Activated CD4-positive, alpha-beta memory T cell treated with anti-CD3 and anti-CD28 coated beads, Interleukin-2, amount 10 ng/mL, durations not matched to agents 7 days and 5 days (primary cell): ENCODE results near the gene CTIF. TPM values are rescaled to one million over a fixed set of nuclear protein-coding genes. Genes with fewer than 3 reads are reported as not detected.
A peak's percentile ranks its signal among the peaks of the same experiment; 100 is the strongest.

Experiments used
- CTCF ChIA-PET: fragments of 350-600 bp; sonication (Branson Sonifier 250); formaldehyde crosslinking; loops from one replicate; lab custom pipeline; 2021; ENCODE audit warnings: antibody characterized with exemption, inconsistent platforms; lab: Charles Lee
- POLR2A ChIA-PET: fragments of 350-600 bp; sonication (Branson Sonifier 250); formaldehyde crosslinking; loops from one replicate; lab custom pipeline; 2021; ENCODE audit warnings: antibody characterized with exemption; lab: Charles Lee
- DNase-seq: peaks from one replicate; pipeline ENCODE4 v3.0.0-alpha.2; 2020
- H3K27ac Mint-ChIP-seq: one replicate; pipeline ENCODE4 v1.8.0; 2021; ENCODE audit warnings: mild to moderate bottlenecking, mixed read lengths
- H3K27me3 Mint-ChIP-seq: one replicate; pipeline ENCODE4 v1.8.0; 2021; ENCODE audit warnings: mixed read lengths
- H3K36me3 Mint-ChIP-seq: one replicate; pipeline ENCODE4 v1.8.0; 2021; ENCODE audit warnings: low read depth, mixed read lengths
- H3K4me1 Mint-ChIP-seq: one replicate; pipeline ENCODE4 v1.8.0; 2021; ENCODE audit warnings: mixed read lengths
- H3K4me3 Mint-ChIP-seq: one replicate; pipeline ENCODE4 v1.8.0; 2021; ENCODE audit warnings: mild to moderate bottlenecking, mixed read lengths
- H3K9me3 Mint-ChIP-seq: one replicate; pipeline ENCODE4 v1.8.0; 2021; ENCODE audit warnings: mixed read lengths
- total RNA-seq, 2 experiments: library from RNA; stranded (reverse); gene quantifications; one replicate each; pipeline ENCODE4 v1.2.3, GENCODE V29; 2021

CTIF gene
- total RNA-seq, 2 experiments from 2014 or later = 4.9 to 5.1 TPM

- Mint-ChIP-seq H3K9me3 (no peaks in the 10 kb centered on the region), H3K4me3 (no peak overlapping the region), H3K27ac (peak overlapping the region; percentile 14), H3K36me3 (no peaks in the 10 kb centered on the region), H3K27me3 (no peaks in the 10 kb centered on the region), H3K4me1 (peaks cover 75% of the 10 kb centered on the region)
- CTCF ChIA-PET = interaction anchor here (0.7 kb wide), 1 partner anchor 9 kb away, joined by 3 read pairs; no protein-coding TSS in a partner anchor
- POLR2A ChIA-PET = interaction anchor here (1.1 kb wide), 1 partner anchor 29 kb away, joined by 3 read pairs; no protein-coding TSS in a partner anchor
- no peak for DNase-seq
Observed at GRCh38 chr18:48839819-48840490, 301.1 kb downstream of the CTIF start.

DNA sequence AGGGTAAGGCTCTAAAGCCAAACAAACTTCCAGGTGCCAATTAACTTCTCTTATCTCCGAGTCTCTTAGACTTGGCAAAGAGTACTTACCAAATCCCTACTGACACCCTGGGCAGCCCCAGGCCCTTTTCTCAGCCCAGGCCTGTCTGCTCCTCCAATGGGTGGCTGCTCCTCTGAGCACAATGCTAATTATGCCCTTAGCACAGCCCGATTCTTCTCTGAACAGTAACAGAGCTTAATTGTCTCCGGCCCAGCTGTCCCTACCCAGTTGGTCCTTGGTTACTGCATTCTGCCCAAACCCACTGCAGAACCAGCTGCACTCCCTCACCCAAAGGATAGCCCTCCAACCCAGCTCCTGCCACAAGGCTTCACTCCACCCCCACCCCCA, 301.7 kb downstream of the CTIF start:
- Mint-ChIP-seq H3K9me3 (no peaks in the 10 kb centered on the region), H3K4me1 (peaks cover 74% of the 10 kb centered on the region), H3K27me3 (no peaks in the 10 kb centered on the region), H3K4me3 (no peak overlapping the region), H3K36me3 (no peaks in the 10 kb centered on the region), H3K27ac (no peak overlapping the region)
- POLR2A ChIA-PET = interaction anchor here (1.4 to 2.5 kb wide), 2 partner anchors 8 to 20 kb away, joined by 4 to 10 read pairs; no protein-coding TSS in a partner anchor
- CTCF ChIA-PET = interaction anchor here (0.6 to 1.3 kb wide), 2 partner anchors 9 to 28 kb away, joined by 3 to 5 read pairs; no protein-coding TSS in a partner anchor
- no peak for DNase-seq

GRCh38 chr18:48841381-48842258, 302.8 kb downstream of the CTIF start:
- Mint-ChIP-seq H3K36me3 (no peaks in the 10 kb centered on the region), H3K27me3 (peaks cover 3% of the 10 kb centered on the region), H3K4me3 (no peak overlapping the region), H3K9me3 (peaks cover 11% of the 10 kb centered on the region), H3K4me1 (peaks cover 69% of the 10 kb centered on the region), H3K27ac (peak overlapping the region; percentile 81)
- CTCF ChIA-PET = interaction anchor here (1.3 kb wide), 1 partner anchor 27 kb away, joined by 3 read pairs; no protein-coding TSS in a partner anchor
- POLR2A ChIA-PET = interaction anchor here (0.9 to 2.5 kb wide), 5 partner anchors 9 to 320 kb away, joined by 3 to 10 read pairs (median 4); no protein-coding TSS in a partner anchor
- DNase-seq = no peak

- peaks cover 12% of the 10 kb centered on the region for H3K9me3 Mint-ChIP-seq
- H3K27ac Mint-ChIP-seq = peak overlapping the region; percentile 81
- ChIA-PET POLR2A (interaction anchor here (0.9 to 2.5 kb wide), 10 partner anchors 8 to 319 kb away, joined by 3 to 24 read pairs (median 8); no protein-coding TSS in a partner anchor), CTCF (interaction anchor here (1.0 to 1.1 kb wide), 2 partner anchors 10 to 57 kb away, joined by 3 to 4 read pairs; no protein-coding TSS in a partner anchor)
- H3K4me1 Mint-ChIP-seq = peaks cover 63% of the 10 kb centered on the region
- H3K36me3 Mint-ChIP-seq = no peaks in the 10 kb centered on the region
- peak overlapping the region; percentile 31 for H3K4me3 Mint-ChIP-seq
- DNase-seq = peak; percentile 68
- peaks cover 4% of the 10 kb centered on the region for H3K27me3 Mint-ChIP-seq
Observed at GRCh38 chr18:48842259-48843061, 303.6 kb downstream of the CTIF start.

DNA sequence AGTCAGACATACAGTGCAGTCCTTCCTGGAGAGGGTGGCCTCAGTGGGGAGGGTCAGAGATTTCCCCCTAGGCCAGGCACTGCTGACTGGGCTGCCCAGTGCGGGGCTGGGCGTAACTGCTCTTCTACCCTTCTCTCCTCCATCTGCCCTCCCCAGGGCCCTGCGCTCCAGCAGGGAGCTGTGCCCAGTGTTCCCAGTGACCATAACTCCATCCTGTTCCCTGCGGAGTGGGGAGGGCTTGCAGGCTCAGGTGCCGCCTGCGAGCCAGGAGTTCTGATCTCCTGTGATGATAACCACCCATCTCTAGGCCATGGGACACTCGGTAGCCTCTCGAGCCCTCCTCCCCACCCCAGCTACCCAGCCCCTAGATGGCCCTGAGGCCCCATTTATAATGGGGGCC, 304.3 kb downstream of the CTIF start:
- H3K36me3 Mint-ChIP-seq = no peaks in the 10 kb centered on the region
- H3K4me1 Mint-ChIP-seq = peaks cover 56% of the 10 kb centered on the region
- CTCF ChIA-PET = interaction anchor here (1.0 to 1.1 kb wide), 2 partner anchors 10 to 58 kb away, joined by 3 to 4 read pairs; no protein-coding TSS in a partner anchor
- peaks cover 4% of the 10 kb centered on the region for H3K27me3 Mint-ChIP-seq
- peak overlapping the region; percentile 32 for H3K4me3 Mint-ChIP-seq
- POLR2A ChIA-PET = interaction anchor here (1.1 to 2.5 kb wide), 7 partner anchors 9 to 70 kb away, joined by 3 to 24 read pairs (median 8); no protein-coding TSS in a partner anchor
- peaks cover 12% of the 10 kb centered on the region for H3K9me3 Mint-ChIP-seq
- no peak for DNase-seq
- peak overlapping the region; percentile 81 for H3K27ac Mint-ChIP-seq

GRCh38 chr18:48843596-48843995, 304.8 kb downstream of the CTIF start:
- Mint-ChIP-seq H3K36me3 (no peaks in the 10 kb centered on the region), H3K27ac (peak overlapping the region; percentile 81), H3K9me3 (peaks cover 12% of the 10 kb centered on the region), H3K4me3 (no peak overlapping the region), H3K4me1 (peaks cover 52% of the 10 kb centered on the region), H3K27me3 (peaks cover 4% of the 10 kb centered on the region)
- DNase-seq = no peak
- CTCF ChIA-PET = interaction anchor here (0.9 to 1.1 kb wide), 3 partner anchors 11 to 70 kb away, joined by 3 to 4 read pairs (median 3); no protein-coding TSS in a partner anchor
- POLR2A ChIA-PET = interaction anchor here (1.0 to 2.5 kb wide), 8 partner anchors 9 to 104 kb away, joined by 3 to 24 read pairs (median 7); no protein-coding TSS in a partner anchor

- peaks cover 4% of the 10 kb centered on the region for H3K27me3 Mint-ChIP-seq
- H3K36me3 Mint-ChIP-seq = no peaks in the 10 kb centered on the region
- no peak overlapping the region for H3K27ac Mint-ChIP-seq
- H3K9me3 Mint-ChIP-seq = peaks cover 12% of the 10 kb centered on the region
- H3K4me1 Mint-ChIP-seq = peaks cover 45% of the 10 kb centered on the region
- CTCF ChIA-PET = interaction anchor here (0.7 to 0.9 kb wide), 2 partner anchors 23 to 70 kb away, joined by 3 read pairs; no protein-coding TSS in a partner anchor
- no peak for DNase-seq
- POLR2A ChIA-PET = interaction anchor here (0.7 to 2.4 kb wide), 6 partner anchors 12 to 103 kb away, joined by 3 to 24 read pairs (median 4); no protein-coding TSS in a partner anchor
- no peak overlapping the region for H3K4me3 Mint-ChIP-seq
Observed at GRCh38 chr18:48844271-48844670, 305.4 kb downstream of the CTIF start.

- no peak overlapping the region for H3K4me3 Mint-ChIP-seq
- H3K9me3 Mint-ChIP-seq = peaks cover 12% of the 10 kb centered on the region
- H3K36me3 Mint-ChIP-seq = no peaks in the 10 kb centered on the region
- H3K27me3 Mint-ChIP-seq = peaks cover 4% of the 10 kb centered on the region
- DNase-seq = no peak
- ChIA-PET POLR2A (interaction anchor here (1.6 kb wide), 1 partner anchor 11 kb away, joined by 6 read pairs; no protein-coding TSS in a partner anchor), CTCF (no interaction called here)
- no peak overlapping the region for H3K27ac Mint-ChIP-seq
- H3K4me1 Mint-ChIP-seq = peaks cover 36% of the 10 kb centered on the region
Observed at GRCh38 chr18:48845174-48845573, 306.3 kb downstream of the CTIF start.

DNA sequence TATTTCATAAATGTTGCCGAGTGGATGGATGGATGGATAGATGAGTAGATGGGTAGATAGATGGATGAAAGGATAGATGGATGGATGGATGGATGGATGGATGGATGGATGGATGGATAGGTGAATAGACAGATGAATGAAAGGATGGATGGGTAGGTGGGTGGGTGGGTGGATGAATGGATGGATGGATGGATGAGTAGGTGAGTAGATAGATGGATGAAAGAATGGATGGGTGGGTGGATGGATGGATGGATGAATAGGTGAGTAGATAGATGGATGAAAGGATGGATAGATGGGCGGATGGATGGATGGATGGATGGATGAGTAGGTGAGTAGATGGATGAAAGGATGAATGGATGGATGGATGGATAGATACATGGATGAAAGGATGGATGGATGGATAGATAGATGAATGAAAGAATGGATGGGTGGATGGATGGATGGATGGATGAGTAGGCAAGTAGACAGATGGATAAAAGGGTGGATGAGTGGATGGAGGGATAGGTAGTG, 307.6 kb downstream of the CTIF start:
- Mint-ChIP-seq H3K27me3 (peaks cover 4% of the 10 kb centered on the region), H3K4me3 (no peak overlapping the region), H3K27ac (no peak overlapping the region), H3K9me3 (peaks cover 12% of the 10 kb centered on the region), H3K36me3 (no peaks in the 10 kb centered on the region), H3K4me1 (peaks cover 40% of the 10 kb centered on the region)
- DNase-seq = no peak
- CTCF ChIA-PET = no interaction called here
- POLR2A ChIA-PET = interaction anchor here (0.7 to 1.3 kb wide), 4 partner anchors 9 to 101 kb away, joined by 3 to 6 read pairs (median 4); no protein-coding TSS in a partner anchor

- Mint-ChIP-seq H3K9me3 (peaks cover 12% of the 10 kb centered on the region), H3K4me1 (peaks cover 40% of the 10 kb centered on the region), H3K36me3 (no peaks in the 10 kb centered on the region), H3K27me3 (peaks cover 4% of the 10 kb centered on the region), H3K4me3 (no peak overlapping the region), H3K27ac (no peak overlapping the region)
- POLR2A ChIA-PET = interaction anchor here (0.8 to 1.3 kb wide), 4 partner anchors 8 to 99 kb away, joined by 3 to 6 read pairs (median 3); no protein-coding TSS in a partner anchor
- DNase-seq = no peak
- CTCF ChIA-PET = no interaction called here
Observed at GRCh38 chr18:48847807-48848486, 309.1 kb downstream of the CTIF start.

DNA sequence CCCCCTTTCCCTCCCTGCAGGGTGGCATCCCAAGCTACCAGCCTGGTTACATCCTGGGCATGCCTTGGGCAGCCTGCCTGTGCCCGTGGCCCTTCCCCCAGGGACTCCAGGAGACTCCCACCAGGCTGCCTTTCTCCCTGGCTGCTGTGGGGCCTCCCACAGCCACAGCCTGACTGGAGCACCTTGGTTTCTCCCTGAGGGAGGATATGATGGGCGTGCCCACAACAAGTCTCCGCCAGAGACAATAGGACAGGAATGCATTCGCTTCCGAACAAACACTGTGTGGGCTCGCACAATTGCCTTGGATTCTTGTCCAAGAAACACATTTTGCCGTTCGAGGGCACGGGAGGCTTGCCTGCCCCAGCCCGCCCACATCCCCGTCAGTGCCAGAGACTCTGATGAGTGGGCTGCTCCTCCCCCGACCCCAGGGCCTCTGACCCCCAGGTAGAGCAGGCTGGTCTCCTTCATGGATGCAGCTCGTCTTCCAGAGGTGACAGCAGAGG, 309.9 kb downstream of the CTIF start:
- H3K9me3 Mint-ChIP-seq = peaks cover 12% of the 10 kb centered on the region
- H3K4me1 Mint-ChIP-seq = peaks cover 40% of the 10 kb centered on the region
- peaks cover 4% of the 10 kb centered on the region for H3K27me3 Mint-ChIP-seq
- no peaks in the 10 kb centered on the region for H3K36me3 Mint-ChIP-seq
- H3K27ac Mint-ChIP-seq = no peak overlapping the region
- no peak for DNase-seq
- ChIA-PET POLR2A (no interaction called here), CTCF (interaction anchor here (0.6 to 1.4 kb wide), 4 partner anchors 9 to 70 kb away, joined by 3 to 5 read pairs (median 4); no protein-coding TSS in a partner anchor)
- H3K4me3 Mint-ChIP-seq = no peak overlapping the region
